NCI-H146 (cell line): Measurements from ENCODE around the gene AQP7.
A peak's percentile ranks its signal among the peaks of the same experiment; 100 is the strongest.
"Not testable (repeated sequence)": the region's sequence is repeated elsewhere in the genome, so short reads cannot be mapped to it uniquely, and the experiment has no call there.

Source experiments
- DNase-seq: peaks from one replicate; lab custom pipeline; 2025; lab: John Stamatoyannopoulos, UW

The AQP7 gene

DNA sequence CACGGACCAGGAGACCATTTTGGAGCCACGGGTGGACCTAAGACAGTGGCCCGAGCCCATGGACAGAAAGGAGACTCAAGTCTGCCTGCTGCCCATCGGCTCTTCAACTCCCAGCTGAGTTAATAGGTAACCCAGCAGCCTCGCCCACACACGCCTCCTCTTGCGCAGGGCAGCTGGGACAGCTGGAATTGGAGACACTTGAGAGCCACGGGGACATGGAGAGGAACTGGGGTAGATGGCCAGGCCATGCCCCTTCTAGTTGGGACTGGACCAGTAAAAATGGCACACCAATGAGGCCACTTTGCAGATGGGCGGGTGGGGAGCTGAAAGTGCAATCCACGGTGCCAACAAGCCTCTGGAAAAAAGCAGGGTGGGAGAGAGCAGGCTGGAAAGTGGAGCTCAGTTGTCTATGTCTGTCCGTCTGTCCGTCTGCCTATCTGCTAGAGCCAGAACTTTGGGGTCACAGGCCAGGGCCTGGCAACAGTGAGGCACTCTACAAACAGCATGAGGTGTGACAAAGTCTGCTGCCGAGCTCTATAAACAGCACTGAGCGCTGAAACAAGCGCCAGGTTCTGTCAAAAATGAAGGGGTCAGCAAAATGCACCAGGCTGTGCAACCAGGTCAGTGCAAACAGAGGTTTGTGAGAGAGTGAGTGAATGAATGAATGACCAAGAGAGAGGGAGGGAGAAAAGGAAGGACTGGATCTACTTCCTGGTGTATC, 7.0 kb downstream of the AQP7 start:
- DNase-seq: not testable (repeated sequence)

DNA sequence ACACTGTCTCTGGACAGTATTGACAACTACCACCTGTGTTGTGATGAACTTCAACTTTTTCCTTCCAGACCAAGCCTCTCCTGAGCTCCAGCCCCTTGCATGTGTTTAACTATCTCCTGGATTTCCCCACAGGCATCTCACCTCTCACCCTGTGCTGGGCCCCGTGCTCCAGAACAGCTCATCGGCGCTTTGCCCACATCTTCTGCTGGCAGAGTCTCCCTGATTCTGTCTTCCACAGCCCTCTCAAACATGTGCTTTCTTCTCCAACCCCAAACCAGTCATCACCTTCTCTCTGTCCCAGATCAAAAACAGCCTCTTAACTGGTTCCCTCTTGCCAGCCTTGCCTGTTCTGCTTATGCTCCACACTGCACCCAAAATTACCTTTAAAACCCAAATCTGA, 8.4 kb downstream of the AQP7 start:
- DNase-seq: not testable (repeated sequence)

DNA sequence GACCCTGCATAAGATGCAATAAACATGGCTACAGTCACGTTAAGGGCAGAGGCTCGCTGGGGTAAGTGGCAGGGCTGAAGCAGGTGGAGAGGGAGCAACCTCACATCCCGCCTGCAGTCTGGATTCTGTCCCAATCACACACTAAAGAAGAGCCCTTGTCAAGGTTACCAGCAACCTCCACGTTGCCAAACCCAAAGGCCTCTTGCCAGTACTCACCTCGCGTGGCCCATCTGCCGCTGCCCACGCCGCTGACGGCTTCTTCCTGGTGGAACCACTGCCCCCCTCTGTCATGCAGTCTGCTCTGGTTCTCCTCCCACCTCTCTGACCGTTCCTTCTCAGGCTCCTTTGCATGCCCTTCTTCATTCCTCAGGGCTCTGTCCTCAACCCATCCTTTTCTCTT, 8.8 kb downstream of the AQP7 start:
- no peak for DNase-seq

DNA sequence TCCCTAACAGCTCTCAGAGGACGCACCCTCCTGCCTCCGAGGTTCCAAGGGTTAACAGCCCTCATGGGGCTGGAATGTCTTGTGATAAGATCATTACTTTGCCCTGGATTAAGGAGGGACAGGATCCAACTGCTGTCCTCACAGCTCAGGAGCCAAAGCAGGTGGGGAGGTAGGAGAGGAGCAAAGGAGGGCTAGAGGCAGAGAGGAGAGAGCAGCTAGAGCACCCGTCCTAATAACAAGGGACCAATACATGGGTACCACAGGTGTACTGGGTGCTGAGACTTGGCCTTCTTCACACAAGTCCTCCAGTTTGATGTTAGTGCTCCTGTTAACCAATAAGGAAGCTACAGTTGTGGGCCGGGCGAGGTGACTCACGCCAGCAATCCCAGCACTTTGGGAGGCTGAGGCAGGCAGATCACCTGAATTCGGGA, 9.8 kb downstream of the AQP7 start:
- DNase-seq: not testable (repeated sequence)

DNA sequence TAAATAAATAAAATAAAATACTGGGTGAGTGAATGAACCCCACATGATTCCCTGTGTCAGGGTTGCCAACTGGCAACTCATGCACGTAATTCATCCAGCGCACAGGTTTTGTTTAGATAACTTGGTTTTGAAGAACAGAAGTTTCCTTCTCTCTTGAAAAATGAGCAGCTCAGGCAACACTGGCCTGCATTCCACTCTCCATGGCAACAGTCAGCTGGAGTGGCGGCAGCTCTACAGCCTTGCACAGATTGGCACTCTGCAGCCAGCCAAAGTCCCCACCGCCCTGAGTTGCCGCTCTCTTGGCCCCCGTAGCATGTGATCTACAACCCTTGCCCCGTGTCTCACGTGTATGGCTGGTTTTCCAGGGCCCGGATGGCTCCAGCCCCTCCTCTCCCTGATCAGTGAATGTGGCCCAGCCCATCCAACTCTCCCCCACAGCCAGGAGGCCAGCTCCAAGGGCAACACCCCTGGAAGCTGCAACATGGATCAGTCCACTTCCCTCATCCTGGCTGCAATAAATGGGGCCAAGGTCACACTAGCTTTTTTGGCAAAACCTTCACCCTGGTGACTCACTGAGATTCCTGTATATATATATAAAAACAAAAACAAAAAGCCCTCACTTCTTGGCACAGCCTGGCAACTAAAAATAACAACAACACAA, 11.1 kb downstream of the AQP7 start:
- peak; percentile 38 for DNase-seq

DNA sequence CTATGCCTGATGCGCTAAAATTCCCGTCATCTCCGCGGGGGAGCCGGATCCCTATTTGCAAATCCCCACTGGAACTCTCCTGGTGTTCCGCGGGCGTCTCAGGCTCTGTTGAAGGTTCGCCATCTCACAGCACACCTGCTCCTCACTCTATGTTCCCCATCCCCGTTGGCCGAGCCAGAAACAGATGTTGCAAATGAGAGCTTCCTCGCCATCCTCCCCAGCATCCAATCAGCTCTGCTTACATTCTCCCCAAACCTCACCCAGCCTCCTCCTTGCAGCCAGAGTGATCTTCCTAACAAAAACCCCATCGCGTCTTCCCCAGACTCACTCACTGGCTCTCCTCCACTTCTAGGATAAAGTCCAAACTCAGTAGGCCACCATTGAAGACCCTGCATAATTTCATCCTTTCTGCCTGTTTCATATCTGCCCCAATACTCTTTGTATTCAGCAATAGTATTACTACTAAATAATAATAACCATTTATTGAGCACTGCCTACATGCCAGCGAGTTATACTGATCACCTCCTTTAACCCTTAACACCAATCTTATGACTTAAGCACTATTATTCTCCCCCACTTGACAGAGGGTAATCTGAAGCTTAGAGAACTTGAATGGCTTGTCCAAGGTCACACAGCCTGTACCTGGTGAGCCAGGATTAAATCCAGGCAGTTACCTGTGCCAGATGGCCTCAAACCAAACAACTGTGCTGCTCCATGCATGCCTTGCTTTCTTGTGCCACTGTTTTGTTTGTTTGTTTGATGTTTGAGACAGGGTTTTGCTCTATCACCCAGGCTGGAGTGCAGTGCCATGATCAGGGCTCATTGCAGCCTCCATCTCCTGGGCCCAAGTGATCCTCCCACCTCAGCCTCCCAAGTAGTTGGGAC, 14.0 kb downstream of the AQP7 start:
- DNase-seq: peak; percentile 13

DNA sequence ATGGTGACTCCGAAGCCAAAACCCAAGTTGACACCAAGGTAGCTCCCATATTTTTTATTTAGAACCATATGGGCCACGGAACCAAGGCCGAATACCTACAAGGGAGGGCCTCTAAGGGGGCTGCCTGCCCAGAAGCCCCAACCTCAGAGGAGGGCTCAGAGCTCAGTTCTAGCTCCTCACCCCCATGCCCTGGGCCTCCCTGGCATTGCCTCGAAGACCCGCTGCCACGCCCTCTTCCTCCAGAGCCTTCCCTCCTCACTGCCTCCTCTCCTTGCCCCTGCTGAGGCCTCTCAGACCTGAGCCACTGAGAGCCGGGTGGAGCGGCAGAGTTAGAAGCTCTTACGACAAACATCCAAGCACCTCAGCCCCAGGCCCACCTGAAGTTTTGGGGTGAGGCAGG, 15.4 kb downstream of the AQP7 start:
- DNase-seq: not testable (repeated sequence)

DNA sequence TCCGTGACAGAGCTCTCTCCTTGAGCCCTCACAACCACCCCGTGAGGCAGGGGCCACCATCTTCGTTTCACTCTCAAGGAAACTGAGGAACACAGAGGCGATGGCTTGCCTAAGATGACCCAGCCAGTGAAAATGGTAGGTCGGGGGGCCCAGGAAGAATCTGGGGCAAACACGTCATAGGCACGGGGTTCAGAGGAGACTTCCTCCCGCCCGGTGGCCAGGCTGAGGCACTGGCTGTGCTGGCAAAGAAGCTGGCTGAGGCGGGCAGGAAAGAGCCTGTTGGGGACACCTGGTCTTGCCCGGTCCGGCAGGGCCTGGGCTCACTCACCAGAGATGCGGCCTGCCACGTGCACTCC, 15.7 kb downstream of the AQP7 start:
- DNase-seq: not testable (repeated sequence)

DNA sequence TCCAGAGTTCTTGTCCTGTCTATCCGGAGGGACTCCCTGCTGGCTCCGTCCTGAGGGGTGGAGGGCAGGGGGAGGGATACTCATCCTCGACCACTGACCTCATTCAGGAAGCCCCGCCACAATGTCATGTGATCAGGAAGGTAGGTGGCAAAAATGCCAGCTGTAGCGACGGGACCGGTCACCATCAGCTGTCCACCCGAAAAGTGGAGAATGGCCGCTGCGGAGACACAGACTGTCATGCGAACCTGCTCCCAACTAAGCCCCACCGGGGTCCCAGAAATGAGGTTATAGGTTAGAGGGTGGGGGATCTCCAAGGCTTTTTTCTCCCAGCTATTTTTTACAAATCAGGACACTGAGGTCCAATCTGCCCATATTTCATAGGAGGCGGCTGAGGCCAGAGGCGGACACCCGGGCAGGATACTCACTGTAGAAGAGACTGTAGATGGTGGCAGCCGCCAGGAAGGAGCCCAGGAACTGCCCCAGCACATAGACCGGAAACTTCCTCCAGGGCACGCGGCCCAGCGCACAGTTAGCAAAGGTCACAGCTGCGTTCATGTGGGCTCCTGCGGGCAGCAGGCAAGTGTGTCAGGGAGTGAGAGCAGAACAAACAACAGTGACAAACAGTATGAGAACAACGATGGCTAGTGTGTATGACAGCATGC, 16.3 kb downstream of the AQP7 start:
- DNase-seq: not testable (repeated sequence)

DNA sequence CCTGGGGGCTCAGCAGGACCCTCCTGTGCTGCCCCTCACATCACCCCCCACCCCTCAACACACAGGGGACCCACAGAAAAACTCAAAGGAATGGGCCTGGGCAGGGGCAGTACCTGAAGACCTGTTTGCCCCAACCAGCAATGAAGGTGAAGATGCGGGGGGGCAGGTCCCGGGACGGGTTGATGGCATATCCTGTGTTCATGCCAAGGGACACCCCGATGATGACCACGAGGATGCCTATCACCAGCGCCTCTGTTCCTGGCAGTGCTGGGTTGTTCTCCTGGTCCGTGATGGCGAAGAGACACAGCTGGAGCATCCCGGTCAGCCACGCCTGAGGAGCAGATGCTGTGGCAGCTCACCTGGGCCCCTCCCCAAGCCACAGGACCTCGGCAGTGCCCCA, 16.8 kb downstream of the AQP7 start:
- DNase-seq: not testable (repeated sequence)

DNA sequence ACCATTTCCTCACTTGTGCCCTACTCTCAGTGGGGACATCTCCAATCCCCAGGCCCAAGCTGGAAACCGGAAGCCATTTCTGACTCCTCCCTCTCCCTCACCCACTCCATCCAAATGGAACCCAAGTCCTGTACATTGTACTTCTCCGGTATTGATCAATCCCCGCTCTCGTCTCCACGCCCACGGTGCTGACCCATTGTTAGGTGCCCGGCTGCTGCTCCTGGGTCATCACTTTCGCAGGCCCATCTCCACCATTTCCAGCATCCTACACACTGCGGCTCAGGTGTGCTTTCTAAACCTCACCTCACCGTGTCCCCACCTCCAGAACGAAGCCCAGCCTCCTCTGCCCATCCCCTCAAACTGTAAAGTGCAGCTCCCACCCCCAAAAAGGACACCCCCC, 19.0 kb downstream of the AQP7 start:
- DNase-seq: not testable (repeated sequence)

DNA sequence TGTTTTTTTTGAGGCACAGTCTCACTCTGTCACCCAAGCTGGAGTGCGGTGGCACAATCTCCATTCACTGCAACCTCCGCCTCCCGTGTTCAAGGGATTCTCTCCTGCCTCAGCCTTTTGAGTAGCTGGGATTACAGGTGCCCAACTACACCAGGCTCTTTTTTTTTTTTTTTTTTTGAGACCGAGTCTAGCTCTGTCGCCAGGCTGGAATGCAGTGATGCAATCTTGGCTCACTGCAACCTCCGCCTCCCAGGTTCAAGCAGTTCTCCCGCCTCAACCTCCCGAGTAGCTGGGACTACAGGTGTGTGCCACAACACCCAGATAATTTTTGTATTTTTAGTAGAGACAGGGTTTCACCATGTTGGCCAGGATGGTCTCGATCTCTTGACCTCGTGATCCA, 20.0 kb downstream of the AQP7 start:
- not testable (repeated sequence) for DNase-seq

DNA sequence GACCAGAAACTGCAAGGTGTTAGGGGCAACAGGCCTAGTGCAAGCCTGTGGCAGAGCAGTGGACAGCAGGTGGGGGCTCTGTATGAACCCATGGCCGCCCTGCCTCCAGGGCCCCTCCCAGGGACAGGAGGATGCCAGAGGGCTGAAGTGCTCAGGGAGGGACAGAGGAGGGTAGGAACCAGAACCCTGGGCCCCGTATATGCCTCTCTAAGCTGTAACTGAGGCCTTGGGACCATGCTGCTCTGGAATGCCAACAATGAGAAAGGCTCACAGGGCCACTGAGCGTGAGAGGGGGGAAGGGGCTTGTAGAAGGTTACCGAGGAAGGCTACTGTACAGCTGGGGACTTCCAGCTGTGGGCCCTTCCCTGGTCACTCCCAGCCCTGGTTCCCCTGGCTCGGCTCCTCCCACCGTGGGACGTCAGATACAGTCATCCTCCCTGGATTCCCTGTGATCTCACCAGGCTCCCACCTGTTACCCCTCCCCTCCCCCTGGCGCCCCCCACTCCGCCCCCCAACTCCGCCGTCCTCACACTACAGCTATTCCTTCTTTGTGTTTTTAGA, 21.1 kb downstream of the AQP7 start:
- DNase-seq: no peak

DNA sequence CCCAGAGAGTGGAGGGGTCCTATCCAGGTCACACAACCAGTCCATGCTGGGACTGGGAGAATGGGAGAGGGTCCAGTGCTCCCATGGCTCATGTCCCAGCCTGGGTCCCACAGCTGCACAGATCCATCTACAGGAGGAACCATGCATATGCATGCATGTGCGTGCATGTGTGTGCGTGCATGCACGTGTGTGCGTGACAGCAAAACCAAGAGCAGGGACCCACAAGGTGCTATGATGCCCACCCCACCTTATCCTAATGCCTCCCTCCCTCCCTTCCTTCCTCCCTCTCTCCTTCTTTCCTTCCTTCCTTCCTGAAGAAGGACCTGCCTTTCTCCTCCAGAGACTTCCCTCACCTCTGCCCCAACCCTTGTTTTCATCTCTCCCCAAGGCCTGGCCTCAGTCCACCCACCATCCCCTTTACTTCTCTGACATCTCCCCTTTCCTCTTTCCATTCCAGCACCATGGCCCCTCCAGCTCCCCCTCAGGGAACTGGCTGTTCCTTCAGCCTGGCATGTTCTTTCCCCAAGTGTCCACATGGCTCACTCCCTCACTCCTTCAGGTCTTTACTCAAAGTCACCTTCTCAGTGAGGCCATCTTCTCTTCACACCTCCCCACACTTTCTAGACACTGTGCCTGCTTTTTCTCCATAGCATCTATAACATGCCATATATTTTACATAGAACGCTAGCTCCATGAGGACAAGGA, 21.8 kb downstream of the AQP7 start:
- DNase-seq: no peak

DNA sequence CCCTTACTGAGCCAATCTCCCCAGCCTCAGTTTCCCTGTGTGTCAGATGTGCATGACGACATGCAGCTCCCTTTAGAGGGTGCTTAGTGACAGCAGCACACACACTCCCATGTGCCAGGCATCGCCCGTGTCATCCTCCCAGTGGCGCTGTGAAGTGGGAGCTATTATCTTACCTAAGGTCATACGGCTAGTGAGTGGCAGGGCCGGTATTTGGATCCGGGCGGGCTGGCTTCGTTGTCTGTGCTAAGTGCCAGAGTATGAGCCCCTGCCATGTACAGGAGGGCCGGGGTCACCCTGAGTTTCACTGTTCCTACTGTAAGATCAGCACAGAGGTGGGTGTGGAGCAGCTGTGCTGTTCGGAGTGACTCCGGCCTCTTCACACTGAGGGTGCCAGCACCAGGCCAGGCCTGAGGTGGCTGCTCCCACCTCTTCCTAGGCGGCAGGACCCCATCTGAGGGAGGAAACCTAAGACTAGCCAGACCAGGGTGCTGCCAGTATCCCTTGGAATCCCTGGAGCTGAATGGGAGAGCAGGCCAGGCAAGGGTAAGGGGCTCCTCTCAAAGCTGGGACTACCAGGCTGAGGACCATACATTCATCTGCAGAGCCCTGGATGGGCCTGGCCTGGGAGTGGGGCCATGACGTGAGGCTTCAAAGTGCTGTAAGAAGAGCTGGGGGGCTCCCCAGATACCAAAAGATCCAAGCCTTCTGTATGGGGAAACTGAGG, 22.5 kb downstream of the AQP7 start:
- DNase-seq: no peak

DNA sequence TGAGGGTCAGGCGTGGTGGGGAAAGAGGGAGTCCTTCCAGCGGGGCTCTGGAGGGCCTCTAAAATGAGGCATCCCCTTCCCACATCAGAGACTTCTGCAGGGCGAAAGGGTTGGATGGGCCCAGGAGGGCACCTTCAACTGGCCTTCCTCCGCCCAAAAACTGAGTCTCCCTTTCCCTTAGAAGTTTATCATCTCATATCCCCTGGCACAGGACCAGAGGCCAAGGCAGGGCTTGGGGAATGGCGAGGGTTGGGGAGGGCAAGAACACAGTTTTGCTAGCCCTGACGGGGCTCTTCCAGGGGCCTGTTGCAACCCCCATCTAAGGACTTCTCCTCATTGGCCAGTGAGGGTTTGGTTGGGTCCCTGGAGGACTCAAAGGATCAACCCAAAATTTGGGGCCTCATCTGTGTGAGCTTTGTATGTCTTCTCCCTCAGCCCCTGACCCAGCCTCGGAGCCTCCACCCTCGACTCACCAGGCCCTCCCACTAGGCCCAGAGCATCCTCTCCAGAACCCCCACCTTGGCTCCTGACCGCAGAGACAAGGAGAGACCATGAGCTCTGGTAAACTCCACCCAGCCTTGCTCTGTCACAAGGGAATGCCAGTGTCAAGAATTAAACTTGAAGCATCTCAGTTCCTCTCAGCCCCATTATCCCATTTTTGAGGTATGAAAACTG, 24.1 kb downstream of the AQP7 start:
- no peak for DNase-seq

DNA sequence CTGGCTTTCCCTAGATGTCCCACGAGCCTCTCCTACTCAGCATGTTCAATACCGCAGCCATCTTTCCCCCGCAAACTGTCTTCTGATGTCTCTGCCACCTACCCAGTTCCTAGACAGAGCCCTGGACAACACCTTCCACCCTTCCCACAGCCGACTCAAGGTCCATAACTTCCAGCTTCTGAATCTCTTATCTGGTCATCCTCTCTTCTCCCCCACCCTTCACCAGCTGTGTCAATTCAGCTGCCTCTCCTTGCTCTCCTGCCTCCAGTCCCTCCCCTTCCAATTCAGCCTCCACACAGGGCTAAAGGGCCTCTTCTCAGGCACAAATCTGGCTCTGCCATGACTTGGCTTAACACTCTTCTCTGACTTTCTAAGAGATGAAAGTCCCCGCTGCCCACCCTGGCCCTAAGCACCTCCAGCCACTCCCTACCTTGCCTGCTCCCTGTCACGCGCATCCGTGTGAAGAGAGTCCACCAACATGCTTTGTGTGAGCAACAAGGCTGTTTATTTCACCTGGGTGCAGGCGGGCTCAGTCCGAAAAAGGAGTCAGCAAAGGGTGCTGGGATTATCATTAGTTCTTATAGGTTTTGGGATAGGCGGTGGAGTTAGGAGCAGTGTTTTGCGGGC, 25.2 kb downstream of the AQP7 start:
- DNase-seq: peak; percentile 12

DNA sequence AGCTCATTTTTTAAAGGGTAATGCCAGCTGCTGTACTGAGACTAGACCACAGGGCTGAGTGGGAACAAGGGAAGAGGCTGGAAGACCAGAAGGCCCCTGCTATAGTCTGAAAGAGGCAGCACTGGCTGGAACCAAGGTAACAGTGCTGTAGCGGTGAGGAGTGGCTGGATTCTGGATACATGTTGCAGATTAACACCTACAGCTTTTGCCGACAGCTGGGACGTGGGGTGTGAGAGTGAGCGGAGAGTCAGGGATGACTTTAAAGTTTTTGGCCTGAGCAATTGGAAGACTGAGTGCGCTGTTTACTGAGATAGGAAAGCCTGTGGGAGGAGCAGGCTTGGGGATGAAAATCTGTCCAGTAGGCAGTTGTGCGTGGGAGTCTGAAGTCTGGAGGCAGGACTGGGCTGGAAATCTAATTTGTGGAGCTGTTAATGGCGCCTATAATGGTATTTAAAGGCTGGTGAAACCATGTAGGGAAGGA, 26.5 kb downstream of the AQP7 start:
- DNase-seq: no peak

DNA sequence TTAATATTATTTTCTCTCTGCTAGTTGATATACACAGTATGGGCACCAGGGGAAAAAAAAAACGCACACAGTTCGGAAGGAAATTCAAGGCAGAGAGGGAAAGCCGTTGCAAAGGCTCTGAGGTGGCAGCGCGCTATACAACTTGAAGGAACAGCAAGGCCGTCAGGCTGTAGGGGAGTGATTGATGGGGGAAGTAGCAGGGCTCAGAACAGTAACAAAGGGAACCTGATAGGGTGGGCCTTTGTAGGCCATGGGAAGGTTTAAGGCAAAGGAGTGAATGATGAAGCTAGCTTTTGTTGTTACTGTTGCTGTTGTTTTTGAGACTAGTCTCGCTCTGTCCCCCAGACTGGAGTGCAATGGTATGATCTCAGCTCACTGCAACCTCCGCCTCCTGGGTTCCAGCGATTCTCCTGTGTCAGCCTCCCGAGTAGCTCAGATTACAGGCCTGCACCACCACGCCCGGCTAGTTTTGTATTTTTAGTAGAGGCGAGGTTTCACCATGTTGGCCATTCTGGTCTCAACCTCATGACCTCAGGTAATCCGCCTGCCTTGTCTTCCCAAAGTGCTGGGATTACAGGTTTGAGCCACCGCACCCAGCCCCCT, 27.0 kb downstream of the AQP7 start:
- DNase-seq: no peak
